Measurements from ENCODE around the gene HS6ST3.

- TF ChIP-seq AR (CRISPR knock-in tag; IDR thresholded peaks at IDR 0.05), result no peak
- no peak for TF ChIP-seq NR3C1 (CRISPR knock-in tag; conservative IDR thresholded peaks at IDR 0.05; ENCODE audit: low read depth)
- TF ChIP-seq ETV6 (CRISPR knock-in tag; IDR thresholded peaks at IDR 0.05), result no peak
- no peak for TF ChIP-seq MAX (CRISPR knock-in tag; IDR thresholded peaks at IDR 0.05)
- TF ChIP-seq CTCF (IDR thresholded peaks at IDR 0.05), result no peak
- no peak for TF ChIP-seq ZBTB43 (CRISPR knock-in tag; IDR thresholded peaks at IDR 0.05)
Observed at GRCh38 chr13:96819375-96819774, 729.5 kb downstream of the HS6ST3 start.

Measured in WTC11 (cell line).